ENCODE measurements around the gene SDHC. TPM values are rescaled to one million over a fixed set of nuclear protein-coding genes. Genes with fewer than 3 reads are reported as not detected.
A peak's percentile ranks its signal among the peaks of the same experiment; 100 is the strongest.

Gene SDHC, protein sequence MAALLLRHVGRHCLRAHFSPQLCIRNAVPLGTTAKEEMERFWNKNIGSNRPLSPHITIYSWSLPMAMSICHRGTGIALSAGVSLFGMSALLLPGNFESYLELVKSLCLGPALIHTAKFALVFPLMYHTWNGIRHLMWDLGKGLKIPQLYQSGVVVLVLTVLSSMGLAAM
- total RNA-seq, result 100 to 1,000 TPM in 3 of 5 experiments, 10 to 100 TPM in 2; 66.3 to 174 (median 106) TPM
- 100 to 1,000 TPM; 201 to 274 TPM for polyA plus RNA-seq
- total RNA-seq, result 12.4 reads per million, percentile 40 among the genes with 10 or more reads in this experiment

- intact Hi-C loops (cut with micrococcal nuclease), result loop anchor here (1.0 to 5.0 kb wide), 7 partner anchors 8 to 1392 kb away; partner anchors contain the start of genes NDUFS2 (in 1 of the 2) and TOMM40L (in 1 of the 2)
- peak within 1 kb of the TSS; percentile 98 to 100 (median 99) for H3K27ac Mint-ChIP-seq
Measured at GRCh38 chr1:161314201-161314981, at the start of gene SDHC. TSS of gene SDHC (plus strand) at chr1:161314381. CDS start at chr1:161314406, 25 bp downstream.

GRCh38 chr1:161265305-161265704, 48.9 kb upstream of the SDHC start:
- POLR2A ChIA-PET, result no interaction called here
- CTCF ChIA-PET, result no interaction called here
- H3K4me3 Mint-ChIP-seq, result no peak overlapping the region

More at GRCh38 chr1:161314201-161314981, at the start of gene SDHC:
- ChIA-PET POLR2A (interaction anchor here (0.6 to 4.3 kb wide), 21 partner anchors 8 to 245 kb away, joined by 3 to 50 read pairs (median 5); partner anchors contain the start of genes APOA2, ARHGAP30, NDUFS2 and NIT1), CTCF (interaction anchor here (0.7 to 1.8 kb wide), 7 partner anchors 12 to 148 kb away, joined by 3 to 11 read pairs (median 3); partner anchors contain the start of genes PPOX and TOMM40L)
- ATAC-seq, result peak; percentile 99
- H3K4me1 Mint-ChIP-seq, result peaks cover 13 to 39% (median 31%) of the 10 kb centered on the region in 7 donors
- H3K9me3 Mint-ChIP-seq, result no peaks in the 10 kb centered on the region
- Histone ChIP-seq H3K27me3 (ENCODE audit: control insufficient read depth in 2 of 2, insufficient read depth in 2 of 2, low read length in 2 of 2) (no peaks in the 10 kb centered on the region), H3K27ac (ENCODE audit: low read depth, low read length) (peak within 1 kb of the TSS; percentile 97), H3K4me3 (ENCODE audit: low read length) (peak within 1 kb of the TSS; percentile 72), H3K4me1 (ENCODE audit: control insufficient read depth in 2 of 2, insufficient read depth in 2 of 2, low read length in 2 of 2) (peaks cover 0 to 15% of the 10 kb centered on the region in 2 donors), H3K9me3 (ENCODE audit: control insufficient read depth in 2 of 3, low read length in 3 of 3) (no peaks in the 10 kb centered on the region), H3K36me3 (ENCODE audit: control insufficient read depth in 2 of 3, insufficient read depth in 3 of 3, low read length in 3 of 3) (peaks cover 0 to 6% (median 0%) of the 10 kb centered on the region in 3 experiments)
- H3K27me3 Mint-ChIP-seq, result peaks cover 0 to 7% (median 0%) of the 10 kb centered on the region in 5 donors
- DNase-seq, result peak; percentile 83 to 95 (median 93)
- no peaks in the 10 kb centered on the region for H3K36me3 Mint-ChIP-seq
- H3K4me3 Mint-ChIP-seq, result peak within 1 kb of the TSS; percentile 91 to 99 (median 98)

DNA sequence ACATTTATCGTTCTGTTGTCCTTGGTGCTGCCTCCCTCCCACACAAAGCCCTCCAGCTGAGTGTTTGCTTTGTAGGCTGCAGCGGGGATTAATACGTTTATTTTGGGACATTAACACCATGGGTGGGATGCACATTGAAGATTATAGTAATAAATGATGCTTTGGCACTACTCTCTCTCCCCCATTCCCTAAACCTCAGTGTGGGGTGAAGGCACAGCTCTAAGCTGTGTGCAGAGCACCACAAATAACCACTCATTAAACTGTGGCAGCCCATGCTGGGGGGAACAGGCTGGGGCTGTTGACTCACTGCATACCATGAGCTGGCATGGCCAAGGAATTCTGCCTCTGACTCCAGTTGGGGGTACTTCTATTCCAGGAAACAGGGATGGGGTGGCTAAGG, 48.0 kb upstream of the SDHC start:
- H3K4me3 ChIP-seq (ENCODE audit: low read length), result no peak overlapping the region
- Mint-ChIP-seq H3K9me3 (peaks cover 0 to 1% (median 0%) of the 10 kb centered on the region in 11 donors), H3K4me3 (no peak overlapping the region), H3K36me3 (no peaks in the 10 kb centered on the region), H3K27me3 (peaks cover 15 to 25% (median 22%) of the 10 kb centered on the region in 5 donors), H3K27ac (no peak overlapping the region), H3K4me1 (peaks cover 0 to 4% (median 1%) of the 10 kb centered on the region in 7 donors)
- DNase-seq (no peak), ATAC-seq (no peak)
- no peak overlapping the region for H3K27ac ChIP-seq (ENCODE audit: low read depth, low read length)
- H3K9me3 ChIP-seq (ENCODE audit: control insufficient read depth in 2 of 3, low read length in 3 of 3), result no peaks in the 10 kb centered on the region
- no peaks in the 10 kb centered on the region for H3K36me3 ChIP-seq (ENCODE audit: control insufficient read depth in 2 of 3, insufficient read depth in 3 of 3, low read length in 3 of 3)
- POLR2A ChIA-PET, result no interaction called here
- intact Hi-C loops (cut with micrococcal nuclease), result no loop called here
- H3K4me1 ChIP-seq (ENCODE audit: control insufficient read depth in 2 of 2, insufficient read depth in 2 of 2, low read length in 2 of 2), result no peaks in the 10 kb centered on the region
- peaks cover 0 to 4% of the 10 kb centered on the region in 2 donors for H3K27me3 ChIP-seq (ENCODE audit: control insufficient read depth in 2 of 2, insufficient read depth in 2 of 2, low read length in 2 of 2)
- CTCF ChIA-PET, result no interaction called here

More at GRCh38 chr1:161265305-161265704, 48.9 kb upstream of the SDHC start:
- no peaks in the 10 kb centered on the region for H3K9me3 ChIP-seq (ENCODE audit: control insufficient read depth in 2 of 3, low read length in 3 of 3)
- intact Hi-C loops (cut with micrococcal nuclease), result no loop called here
- ATAC-seq (no peak), DNase-seq (no peak)
- Mint-ChIP-seq H3K27me3 (peaks cover 24 to 34% (median 27%) of the 10 kb centered on the region in 5 donors), H3K27ac (no peak overlapping the region), H3K9me3 (peaks cover 0 to 1% (median 0%) of the 10 kb centered on the region in 11 donors), H3K4me1 (peaks cover 0 to 6% (median 3%) of the 10 kb centered on the region in 7 donors), H3K36me3 (no peaks in the 10 kb centered on the region)
- H3K27ac ChIP-seq (ENCODE audit: low read depth, low read length), result no peak overlapping the region
- H3K36me3 ChIP-seq (ENCODE audit: control insufficient read depth in 2 of 3, insufficient read depth in 3 of 3, low read length in 3 of 3), result no peaks in the 10 kb centered on the region
- H3K4me1 ChIP-seq (ENCODE audit: control insufficient read depth in 2 of 2, insufficient read depth in 2 of 2, low read length in 2 of 2), result no peaks in the 10 kb centered on the region
- H3K4me3 ChIP-seq (ENCODE audit: low read length), result no peak overlapping the region
- peaks cover 0 to 4% of the 10 kb centered on the region in 2 donors for H3K27me3 ChIP-seq (ENCODE audit: control insufficient read depth in 2 of 2, insufficient read depth in 2 of 2, low read length in 2 of 2)

DNA sequence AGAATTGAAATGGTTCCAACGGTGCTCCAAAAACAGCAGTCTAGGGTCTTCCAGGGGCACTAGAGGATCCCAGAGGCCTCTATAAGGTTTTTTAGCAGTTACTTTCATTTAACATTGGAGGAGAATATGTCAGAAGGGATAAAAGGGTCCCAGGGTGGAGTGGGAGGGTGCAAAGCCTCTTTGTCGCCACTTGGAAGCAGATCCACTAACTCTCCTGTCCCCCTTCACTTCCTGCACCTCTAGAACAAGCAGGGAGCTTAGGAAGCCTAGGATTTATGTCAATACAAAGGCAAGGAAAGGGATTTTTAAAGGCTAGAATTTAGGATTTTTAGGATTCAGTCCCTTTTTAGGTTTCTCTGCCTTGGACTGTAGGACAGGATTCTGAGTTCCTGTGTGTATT, 47.3 kb upstream of the SDHC start:
- Mint-ChIP-seq H3K4me1 (no peaks in the 10 kb centered on the region), H3K27ac (no peak overlapping the region), H3K4me3 (no peak overlapping the region), H3K36me3 (no peaks in the 10 kb centered on the region), H3K9me3 (peaks cover 0 to 1% (median 0%) of the 10 kb centered on the region in 11 donors), H3K27me3 (peaks cover 9 to 21% (median 16%) of the 10 kb centered on the region in 5 donors)
- H3K27me3 ChIP-seq (ENCODE audit: control insufficient read depth in 2 of 2, insufficient read depth in 2 of 2, low read length in 2 of 2), result peaks cover 0 to 4% of the 10 kb centered on the region in 2 donors
- H3K4me1 ChIP-seq (ENCODE audit: control insufficient read depth in 2 of 2, insufficient read depth in 2 of 2, low read length in 2 of 2), result no peaks in the 10 kb centered on the region
- intact Hi-C loops (cut with micrococcal nuclease), result no loop called here
- no peaks in the 10 kb centered on the region for H3K9me3 ChIP-seq (ENCODE audit: control insufficient read depth in 2 of 3, low read length in 3 of 3)
- CTCF ChIA-PET, result no interaction called here
- H3K36me3 ChIP-seq (ENCODE audit: control insufficient read depth in 2 of 3, insufficient read depth in 3 of 3, low read length in 3 of 3), result no peaks in the 10 kb centered on the region
- no peak overlapping the region for H3K4me3 ChIP-seq (ENCODE audit: low read length)
- ATAC-seq (no peak), DNase-seq (no peak)
- no peak overlapping the region for H3K27ac ChIP-seq (ENCODE audit: low read depth, low read length)
- POLR2A ChIA-PET, result no interaction called here

DNA sequence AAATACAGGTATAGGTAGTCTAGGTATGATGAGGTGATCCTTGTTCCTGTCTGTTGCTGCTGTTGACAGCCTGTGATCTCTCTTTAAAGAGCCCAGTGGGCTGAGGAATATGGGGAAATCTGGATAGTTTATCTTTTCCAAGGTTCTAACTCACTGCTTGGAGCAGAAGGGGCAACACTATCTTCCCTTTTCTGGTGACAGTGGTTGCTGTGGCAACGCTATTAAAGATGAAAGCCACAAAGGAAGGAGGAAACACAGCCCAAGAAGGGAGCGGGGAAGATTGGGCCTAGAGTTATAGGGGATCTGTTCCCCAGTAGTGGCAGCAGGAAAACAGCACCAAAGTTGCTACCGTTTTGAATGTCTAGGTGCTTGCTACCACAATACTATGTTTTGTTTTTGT, 46.9 kb upstream of the SDHC start:
- Histone ChIP-seq H3K36me3 (ENCODE audit: control insufficient read depth in 2 of 3, insufficient read depth in 3 of 3, low read length in 3 of 3) (no peaks in the 10 kb centered on the region), H3K27me3 (ENCODE audit: control insufficient read depth in 2 of 2, insufficient read depth in 2 of 2, low read length in 2 of 2) (peaks cover 0 to 4% of the 10 kb centered on the region in 2 donors), H3K9me3 (ENCODE audit: control insufficient read depth in 2 of 3, low read length in 3 of 3) (no peaks in the 10 kb centered on the region), H3K4me3 (ENCODE audit: low read length) (no peak overlapping the region), H3K27ac (ENCODE audit: low read depth, low read length) (no peak overlapping the region), H3K4me1 (ENCODE audit: control insufficient read depth in 2 of 2, insufficient read depth in 2 of 2, low read length in 2 of 2) (no peaks in the 10 kb centered on the region)
- Mint-ChIP-seq H3K4me1 (no peaks in the 10 kb centered on the region), H3K36me3 (no peaks in the 10 kb centered on the region), H3K9me3 (peaks cover 0 to 1% (median 0%) of the 10 kb centered on the region in 11 donors), H3K27me3 (peaks cover 6 to 20% (median 13%) of the 10 kb centered on the region in 5 donors), H3K27ac (no peak overlapping the region), H3K4me3 (no peak overlapping the region)
- ATAC-seq, result no peak
- no peak for DNase-seq
- CTCF ChIA-PET, result no interaction called here
- intact Hi-C loops (cut with micrococcal nuclease), result no loop called here
- POLR2A ChIA-PET, result no interaction called here

DNA sequence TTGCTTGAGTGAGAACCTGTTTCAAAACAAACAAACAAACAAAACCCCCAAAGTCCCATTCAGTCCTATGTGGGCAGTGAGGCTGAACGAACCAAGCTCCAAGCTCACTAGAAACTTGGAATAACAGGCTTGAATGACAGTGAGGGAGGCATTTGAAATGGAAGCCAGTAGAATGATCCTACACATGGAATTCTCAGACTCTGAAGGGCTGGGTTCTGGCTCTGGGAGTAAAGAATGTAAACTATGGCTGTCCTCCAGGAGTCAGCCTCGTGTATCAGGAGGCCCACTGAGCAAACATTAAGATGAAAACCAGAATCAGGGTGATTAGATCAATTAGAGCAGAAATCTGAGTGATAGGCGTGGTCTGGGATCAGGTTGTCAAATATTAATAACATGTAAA, 40.8 kb upstream of the SDHC start:
- CTCF ChIA-PET, result no interaction called here
- H3K27ac Mint-ChIP-seq, result no peak overlapping the region
- H3K4me3 Mint-ChIP-seq, result no peak overlapping the region
- H3K4me1 Mint-ChIP-seq, result no peaks in the 10 kb centered on the region
- POLR2A ChIA-PET, result no interaction called here
- no peaks in the 10 kb centered on the region for H3K4me1 ChIP-seq (ENCODE audit: control insufficient read depth in 2 of 2, insufficient read depth in 2 of 2, low read length in 2 of 2)
- no peaks in the 10 kb centered on the region for H3K9me3 Mint-ChIP-seq
- DNase-seq, result no peak
- H3K9me3 ChIP-seq (ENCODE audit: control insufficient read depth in 2 of 3, low read length in 3 of 3), result no peaks in the 10 kb centered on the region
- no peak overlapping the region for H3K27ac ChIP-seq (ENCODE audit: low read depth, low read length)
- ATAC-seq, result no peak
- intact Hi-C loops (cut with micrococcal nuclease), result no loop called here
- no peak overlapping the region for H3K4me3 ChIP-seq (ENCODE audit: low read length)
- no peaks in the 10 kb centered on the region for H3K27me3 ChIP-seq (ENCODE audit: control insufficient read depth in 2 of 2, insufficient read depth in 2 of 2, low read length in 2 of 2)
- H3K36me3 Mint-ChIP-seq, result no peaks in the 10 kb centered on the region
- no peaks in the 10 kb centered on the region for H3K36me3 ChIP-seq (ENCODE audit: control insufficient read depth in 2 of 3, insufficient read depth in 3 of 3, low read length in 3 of 3)
- H3K27me3 Mint-ChIP-seq, result peaks cover 0 to 33% (median 6%) of the 10 kb centered on the region in 5 donors
